ENCODE data around the gene GPC1.

GPC1 gene

DNA sequence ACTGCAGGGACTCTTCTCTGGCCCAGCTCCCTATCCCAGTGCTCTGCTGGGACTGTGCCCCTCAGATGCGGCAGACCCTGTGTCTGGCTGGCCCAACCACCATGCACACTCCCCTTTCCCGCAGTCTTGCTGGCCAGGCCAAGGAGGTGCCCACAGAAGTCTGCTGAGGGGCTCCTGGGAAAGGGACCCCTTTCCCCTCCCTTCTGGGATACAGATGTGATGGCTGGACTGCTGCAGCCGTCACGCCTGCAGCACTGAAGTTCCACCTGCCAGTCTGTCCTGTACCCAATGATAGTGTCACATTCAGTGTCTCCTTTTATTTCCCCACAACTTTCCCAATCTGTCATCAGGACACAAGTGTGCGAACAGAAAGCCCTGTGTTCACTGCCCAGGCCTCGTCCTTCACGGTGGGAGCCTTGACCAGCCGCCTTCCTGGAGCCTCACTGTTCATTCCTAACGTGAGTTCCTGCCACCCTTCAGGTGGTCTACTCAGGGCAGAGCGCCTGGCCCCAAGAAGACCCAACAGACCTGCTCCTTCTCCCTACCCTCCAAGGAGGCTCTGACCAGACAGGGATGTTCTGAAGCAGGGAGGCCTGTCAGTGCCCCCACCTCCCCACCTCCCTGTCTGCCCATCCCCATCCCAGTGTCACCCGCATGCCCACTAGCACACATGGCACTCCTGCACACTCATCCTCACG is 75.2 kb downstream of the GPC1 start:
- Histone ChIP-seq H3K27ac (ENCODE audit: extremely low read depth, low read depth, low read length) (no peak overlapping the region), H3K4me3 (ENCODE audit: low read depth, low read length) (no peak overlapping the region), H3K36me3 (ENCODE audit: control insufficient read depth in 2 of 2, insufficient read depth in 1 of 2, low read length in 2 of 2) (peaks cover 0 to 12% of the 10 kb centered on the region in 2 experiments; a peak in 1 of 3 replicates), H3K4me1 (ENCODE audit: control insufficient read depth, insufficient read depth, low read length) (no peaks in the 10 kb centered on the region), H3K9me3 (ENCODE audit: control insufficient read depth, insufficient read depth, low read depth, low read length) (no peaks in the 10 kb centered on the region)
- CTCF ChIA-PET, result no interaction called here
- TF ChIP-seq ZNF341 (tag by site-specific recombination; IDR thresholded peaks at IDR 0.05; ENCODE audit: low read depth), result 0 out of 2 replicates have a peak, but pooled peaks have one; percentile 4
- TF ChIP-seq ZNF416 (tag by site-specific recombination; IDR thresholded peaks at IDR 0.05), result no peak
- TF ChIP-seq ZNF311 (tag by site-specific recombination; IDR thresholded peaks at IDR 0.05; ENCODE audit: borderline replicate concordance), result no peak
- TF ChIP-seq ZNF560 (tag by site-specific recombination; IDR thresholded peaks at IDR 0.05; ENCODE audit: borderline replicate concordance), result no peak
- no peak for TF ChIP-seq ZNF350 (tag by site-specific recombination; IDR thresholded peaks at IDR 0.05)
- POLR2A ChIA-PET, result no interaction called here

DNA sequence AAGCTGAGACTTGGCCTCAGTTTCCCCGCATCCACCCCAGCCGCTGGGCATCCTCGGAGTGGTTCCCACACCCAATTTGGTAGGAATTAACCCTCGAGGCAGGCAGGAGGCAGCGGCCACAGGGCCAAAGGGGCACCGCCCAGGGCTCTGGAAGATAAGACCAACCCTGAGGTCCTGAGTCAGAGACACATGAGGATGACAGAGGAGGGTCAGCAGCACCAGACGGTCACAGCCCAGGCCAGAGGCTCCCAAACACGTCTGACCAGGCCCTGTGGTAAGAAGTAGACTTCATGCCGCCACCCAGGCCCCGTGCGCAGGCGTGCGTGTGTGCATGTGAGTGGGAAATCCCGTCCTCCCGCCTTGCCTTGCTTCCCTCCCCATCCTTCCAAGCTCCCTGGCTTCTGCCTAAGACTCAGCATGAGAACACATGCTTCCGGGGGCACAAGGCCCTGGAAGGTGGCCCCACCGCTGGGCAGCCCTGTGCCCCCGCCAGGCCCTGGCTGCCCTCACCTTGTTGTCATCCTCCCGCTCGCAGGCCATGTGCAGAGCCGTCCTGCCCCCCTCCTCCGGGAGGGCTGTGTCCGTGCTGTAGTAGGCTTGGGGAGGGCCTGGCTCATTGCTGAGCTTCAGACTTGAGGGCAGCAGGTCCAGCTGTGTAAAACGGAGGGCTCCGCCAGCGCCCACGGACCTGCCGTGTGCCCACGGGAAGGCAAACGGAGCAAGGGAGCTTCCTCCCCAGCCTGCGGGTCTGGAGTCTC is 76.1 kb downstream of the GPC1 start:
- Histone ChIP-seq H3K27ac (ENCODE audit: extremely low read depth, low read depth, low read length) (no peak overlapping the region), H3K9me3 (ENCODE audit: control insufficient read depth, insufficient read depth, low read depth, low read length) (no peaks in the 10 kb centered on the region), H3K4me1 (ENCODE audit: control insufficient read depth, insufficient read depth, low read length) (no peaks in the 10 kb centered on the region), H3K4me3 (ENCODE audit: low read depth, low read length) (no peak overlapping the region), H3K36me3 (ENCODE audit: control insufficient read depth in 2 of 2, insufficient read depth in 1 of 2, low read length in 2 of 2) (peaks cover 0 to 12% of the 10 kb centered on the region in 2 experiments; a peak in 1 of 3 replicates)
- POLR2A ChIA-PET, result no interaction called here
- TF ChIP-seq ZNF146 (tag by site-specific recombination; IDR thresholded peaks at IDR 0.05), result no peak
- peak; percentile 49 for TF ChIP-seq EGR2 (tag by site-specific recombination; IDR thresholded peaks at IDR 0.05; ENCODE audit: low read depth)
- no peak for TF ChIP-seq ZNF157 (tag by site-specific recombination; IDR thresholded peaks at IDR 0.05)
- TF ChIP-seq ZNF561 (tag by site-specific recombination; IDR thresholded peaks at IDR 0.05; ENCODE audit: borderline replicate concordance), result no peak
- TF ChIP-seq, protein P1, sequence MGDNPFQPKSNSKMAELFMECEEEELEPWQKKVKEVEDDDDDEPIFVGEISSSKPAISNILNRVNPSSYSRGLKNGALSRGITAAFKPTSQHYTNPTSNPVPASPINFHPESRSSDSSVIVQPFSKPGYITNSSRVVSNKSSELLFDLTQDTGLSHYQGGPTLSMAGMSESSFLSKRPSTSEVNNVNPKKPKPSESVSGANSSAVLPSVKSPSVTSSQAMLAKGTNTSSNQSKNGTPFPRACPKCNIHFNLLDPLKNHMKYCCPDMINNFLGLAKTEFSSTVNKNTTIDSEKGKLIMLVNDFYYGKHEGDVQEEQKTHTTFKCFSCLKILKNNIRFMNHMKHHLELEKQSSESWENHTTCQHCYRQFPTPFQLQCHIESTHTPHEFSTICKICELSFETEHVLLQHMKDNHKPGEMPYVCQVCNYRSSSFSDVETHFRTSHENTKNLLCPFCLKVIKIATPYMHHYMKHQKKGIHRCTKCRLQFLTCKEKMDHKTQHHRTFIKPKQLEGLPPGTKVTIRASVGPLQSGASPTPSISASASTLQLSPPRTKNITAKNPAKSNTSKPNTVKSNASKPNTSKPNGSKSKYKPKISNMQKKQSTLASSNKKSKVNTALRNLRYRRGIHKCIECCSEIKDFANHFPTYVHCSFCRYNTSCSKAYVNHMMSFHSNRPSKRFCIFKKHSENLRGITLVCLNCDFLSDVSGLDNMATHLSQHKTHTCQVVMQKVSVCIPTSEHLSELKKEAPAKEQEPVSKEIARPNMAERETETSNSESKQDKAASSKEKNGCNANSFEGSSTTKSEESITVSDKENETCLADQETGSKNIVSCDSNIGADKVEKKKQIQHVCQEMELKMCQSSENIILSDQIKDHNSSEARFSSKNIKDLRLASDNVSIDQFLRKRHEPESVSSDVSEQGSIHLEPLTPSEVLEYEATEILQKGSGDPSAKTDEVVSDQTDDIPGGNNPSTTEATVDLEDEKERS (tag by site-specific recombination; IDR thresholded peaks at IDR 0.05), result no peak
- CTCF ChIA-PET, result interaction anchor here (0.7 kb wide), 1 partner anchor 14 kb away, joined by 3 read pairs; no protein-coding TSS in a partner anchor

DNA sequence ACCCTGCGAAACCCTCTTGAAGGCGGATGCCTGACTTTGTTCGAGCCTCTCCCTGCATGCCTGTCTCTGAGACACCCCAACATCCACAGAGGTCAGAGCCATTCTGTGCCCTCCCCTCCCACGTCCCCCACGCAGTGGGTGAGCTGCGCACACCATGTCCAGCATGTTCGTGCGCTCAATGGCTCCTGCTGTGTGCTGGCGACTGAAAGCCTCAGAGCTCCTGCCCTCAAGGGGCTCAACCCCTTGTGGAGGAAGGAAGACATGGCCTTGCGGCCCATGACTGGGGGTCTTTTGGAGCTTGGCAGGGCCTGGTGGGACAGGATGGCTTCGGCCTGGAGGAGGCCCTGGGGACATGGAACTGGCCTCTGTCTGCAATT is 76.6 kb downstream of the GPC1 start:
- H3K27ac ChIP-seq (ENCODE audit: extremely low read depth, low read depth, low read length), result no peak overlapping the region
- H3K36me3 ChIP-seq (ENCODE audit: control insufficient read depth in 2 of 2, insufficient read depth in 1 of 2, low read length in 2 of 2), result peaks cover 0 to 12% of the 10 kb centered on the region in 2 experiments; a peak in 1 of 3 replicates
- H3K9me3 ChIP-seq (ENCODE audit: control insufficient read depth, insufficient read depth, low read depth, low read length), result no peaks in the 10 kb centered on the region
- POLR2A ChIA-PET, result no interaction called here
- CTCF ChIA-PET, result interaction anchor here (0.7 kb wide), 1 partner anchor 15 kb away, joined by 3 read pairs; no protein-coding TSS in a partner anchor
- no peak overlapping the region for H3K4me3 ChIP-seq (ENCODE audit: low read depth, low read length)
- TF ChIP-seq ZNF2 (tag by site-specific recombination; IDR thresholded peaks at IDR 0.05) (no peak), ZBTB10 (tag by site-specific recombination; IDR thresholded peaks at IDR 0.05) (no peak), ZNF555 (tag by site-specific recombination; conservative IDR thresholded peaks at IDR 0.05) (no peak), ZNF112 (tag by site-specific recombination; IDR thresholded peaks at IDR 0.05) (no peak)
- TF ChIP-seq, protein P2, sequence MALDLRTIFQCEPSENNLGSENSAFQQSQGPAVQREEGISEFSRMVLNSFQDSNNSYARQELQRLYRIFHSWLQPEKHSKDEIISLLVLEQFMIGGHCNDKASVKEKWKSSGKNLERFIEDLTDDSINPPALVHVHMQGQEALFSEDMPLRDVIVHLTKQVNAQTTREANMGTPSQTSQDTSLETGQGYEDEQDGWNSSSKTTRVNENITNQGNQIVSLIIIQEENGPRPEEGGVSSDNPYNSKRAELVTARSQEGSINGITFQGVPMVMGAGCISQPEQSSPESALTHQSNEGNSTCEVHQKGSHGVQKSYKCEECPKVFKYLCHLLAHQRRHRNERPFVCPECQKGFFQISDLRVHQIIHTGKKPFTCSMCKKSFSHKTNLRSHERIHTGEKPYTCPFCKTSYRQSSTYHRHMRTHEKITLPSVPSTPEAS (tag by site-specific recombination; IDR thresholded peaks at IDR 0.05), result no peak
- TF ChIP-seq, protein P3, sequence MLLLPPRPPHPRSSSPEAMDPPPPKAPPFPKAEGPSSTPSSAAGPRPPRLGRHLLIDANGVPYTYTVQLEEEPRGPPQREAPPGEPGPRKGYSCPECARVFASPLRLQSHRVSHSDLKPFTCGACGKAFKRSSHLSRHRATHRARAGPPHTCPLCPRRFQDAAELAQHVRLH (tag by site-specific recombination; IDR thresholded peaks at IDR 0.05), result no peak
- no peaks in the 10 kb centered on the region for H3K4me1 ChIP-seq (ENCODE audit: control insufficient read depth, insufficient read depth, low read length)

All from HEK293 (cell line).